Kidney (tissue), 14 donors: ENCODE results near the gene DIP2A. TPM values are rescaled to one million over a fixed set of nuclear protein-coding genes. Genes with fewer than 3 reads are reported as not detected.

Source experiments
- DNase-seq, 5 donors: peaks; one replicate each; pipeline ENCODE4 v3.0.0-alpha.2; 2013 to 2020
- FAIRE-seq: peaks from 2 replicates; lab custom pipeline; 2012; peaks lifted over from hg19 to GRCh38; lab: Jason Lieb, UNC
- H3K27ac ChIP-seq, 2 donors: one replicate each; pipeline ENCODE4 v1.7.0; 2013; ENCODE audit warnings: low read depth in 2 of 2, low read length in 2 of 2, inconsistent platforms in 1 of 2
- H3K27me3 ChIP-seq: one replicate; pipeline ENCODE4 v1.7.1; 2013; ENCODE audit warnings: low read length, inconsistent platforms; ENCODE audit not compliant: control insufficient read depth, insufficient read depth
- H3K36me3 ChIP-seq, 3 donors: one replicate each; pipeline versions ENCODE4 v1.7.0 to v1.7.1; 2013; ENCODE audit warnings: low read length in 3 of 3, control low read depth in 1 of 3, inconsistent platforms in 1 of 3; ENCODE audit not compliant: insufficient read depth in 3 of 3, control insufficient read depth in 2 of 3
- H3K4me1 ChIP-seq, 3 donors: one replicate each; pipeline versions ENCODE4 v1.7.0 to v1.7.1; 2013; ENCODE audit warnings: low read length in 3 of 3, inconsistent platforms in 1 of 3, low read depth in 1 of 3; ENCODE audit not compliant: control insufficient read depth in 2 of 3, insufficient read depth in 2 of 3
- H3K4me3 ChIP-seq, 3 donors: one replicate each; pipeline versions ENCODE4 v1.7.0 to v1.8.1; 2013; ENCODE audit warnings: low read length in 3 of 3, control low read depth in 1 of 3, inconsistent platforms in 1 of 3
- H3K9ac ChIP-seq, 3 donors: one replicate each; pipeline versions ENCODE4 v1.7.0 to v1.7.1; 2013; ENCODE audit warnings: low read length in 3 of 3, control low read depth in 1 of 3, inconsistent platforms in 1 of 3
- H3K9me3 ChIP-seq, 3 donors: one replicate each; pipeline versions ENCODE4 v1.7.0 to v1.7.1; 2013; ENCODE audit warnings: low read length in 3 of 3, control low read depth in 1 of 3, inconsistent platforms in 1 of 3; ENCODE audit not compliant: control insufficient read depth in 2 of 3, insufficient read depth in 1 of 3
- intact Hi-C: fragments of 100-400 bp; cut with DNase I; formaldehyde crosslinking; loops from one replicate; pipeline ENCODE4 v1.11.1; 2022
- polyA plus RNA-seq: library from polyadenylated mRNA; stranded (reverse); fragments of 350-450 nt; fragmentation: Illumina TruSeq; extraction: RNeasy Lipid Tissue Mini Kit (QIAGEN cat#74804); gene quantifications from one replicate; pipeline ENCODE4 v1.2.3, GENCODE V29; 2014; ENCODE audit warnings: low read depth, low replicate concordance; ENCODE audit not compliant: insufficient read depth
- total RNA-seq: library from RNA; stranded (reverse); fragmentation: NEBNext Ultra II Directional; extraction: Animal tissue kit (Norgen Biotek cat#: 25700); gene quantifications from one replicate; pipeline ENCODE4 v1.2.1, GENCODE V29; 2021
- TF ChIP-seq, protein P1 (sequence below): IDR thresholded peaks from 3 replicates; pipeline ENCODE4 v1.5.1; 2012; ENCODE audit warnings: mild to moderate bottlenecking, moderate library complexity, borderline replicate concordance; ENCODE audit not compliant: insufficient read depth; ENCODE audit errors: extremely low read depth
- donor health status: control.
- donor health status: control.
- donor health status: control.
- donor health status: control.
- donor health status: control.
- donor health status: DM: yes; HTN: yes; CAD: no.
- donor health status: Normal renal cell carcinoma (clear cell type).

DIP2A gene
- total and polyA plus RNA-seq, 2 donors from 2014 or later: 8.7 to 36.5 TPM

- FAIRE-seq (no peak), DNase-seq (no peak)
- Histone ChIP-seq H3K36me3 (peaks cover 0 to 3% (median 0%) of the 10 kb centered on the region in 3 donors), H3K9ac (no peak overlapping the region), H3K27me3 (no peaks in the 10 kb centered on the region), H3K4me1 (no peaks in the 10 kb centered on the region), H3K27ac (no peak overlapping the region), H3K4me3 (no peak overlapping the region), H3K9me3 (peaks cover 0 to 43% (median 1%) of the 10 kb centered on the region in 3 donors)
- TF ChIP-seq, protein P1, sequence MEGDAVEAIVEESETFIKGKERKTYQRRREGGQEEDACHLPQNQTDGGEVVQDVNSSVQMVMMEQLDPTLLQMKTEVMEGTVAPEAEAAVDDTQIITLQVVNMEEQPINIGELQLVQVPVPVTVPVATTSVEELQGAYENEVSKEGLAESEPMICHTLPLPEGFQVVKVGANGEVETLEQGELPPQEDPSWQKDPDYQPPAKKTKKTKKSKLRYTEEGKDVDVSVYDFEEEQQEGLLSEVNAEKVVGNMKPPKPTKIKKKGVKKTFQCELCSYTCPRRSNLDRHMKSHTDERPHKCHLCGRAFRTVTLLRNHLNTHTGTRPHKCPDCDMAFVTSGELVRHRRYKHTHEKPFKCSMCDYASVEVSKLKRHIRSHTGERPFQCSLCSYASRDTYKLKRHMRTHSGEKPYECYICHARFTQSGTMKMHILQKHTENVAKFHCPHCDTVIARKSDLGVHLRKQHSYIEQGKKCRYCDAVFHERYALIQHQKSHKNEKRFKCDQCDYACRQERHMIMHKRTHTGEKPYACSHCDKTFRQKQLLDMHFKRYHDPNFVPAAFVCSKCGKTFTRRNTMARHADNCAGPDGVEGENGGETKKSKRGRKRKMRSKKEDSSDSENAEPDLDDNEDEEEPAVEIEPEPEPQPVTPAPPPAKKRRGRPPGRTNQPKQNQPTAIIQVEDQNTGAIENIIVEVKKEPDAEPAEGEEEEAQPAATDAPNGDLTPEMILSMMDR: no peak
- intact Hi-C loops: no loop called here
Observed at GRCh38 chr21:46581780-46582307, 123.2 kb downstream of the DIP2A start.

DNA sequence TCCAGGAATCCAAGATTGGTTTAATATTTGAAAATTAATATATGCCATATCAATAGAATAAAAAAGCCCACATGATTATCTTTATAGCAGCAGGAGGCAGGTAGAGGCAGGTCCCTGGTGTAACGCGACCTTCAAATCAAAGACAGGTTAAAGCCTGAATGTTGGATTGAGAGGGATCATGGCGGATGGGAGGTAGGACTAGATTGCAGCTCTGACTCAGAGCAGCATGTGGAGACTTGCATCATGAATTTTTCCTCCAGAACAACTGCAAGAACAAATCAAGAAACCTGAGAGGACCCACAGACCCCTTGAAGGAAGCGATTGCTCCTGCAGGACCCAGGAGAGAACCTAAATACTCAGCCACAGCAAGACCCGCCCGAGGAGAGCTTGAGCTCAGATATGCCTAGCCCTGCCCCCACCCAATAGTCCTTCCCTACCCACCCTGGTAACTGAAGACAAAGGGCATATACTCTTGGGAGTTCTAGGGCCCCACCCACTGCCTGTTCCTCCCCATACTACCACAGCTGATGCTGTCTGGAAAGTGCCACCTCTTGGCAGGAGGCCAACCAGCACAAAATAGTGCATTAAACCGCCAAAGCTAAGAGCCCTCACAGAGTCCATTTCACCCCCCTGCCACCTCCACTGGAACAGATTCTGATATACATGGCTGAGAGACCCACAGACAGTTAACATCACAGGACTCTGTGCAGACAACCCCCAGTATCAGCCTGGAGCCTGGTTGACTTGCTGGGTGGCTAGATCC is 126.7 kb downstream of the DIP2A start:
- no peak for FAIRE-seq
- TF ChIP-seq, protein P1: no peak
- intact Hi-C loops: no loop called here
- H3K36me3 ChIP-seq: peaks cover 0 to 3% (median 0%) of the 10 kb centered on the region in 3 donors
- H3K27me3 ChIP-seq: no peaks in the 10 kb centered on the region
- H3K9ac ChIP-seq: no peak overlapping the region
- H3K27ac ChIP-seq: no peak overlapping the region
- no peak overlapping the region for H3K4me3 ChIP-seq
- no peaks in the 10 kb centered on the region for H3K4me1 ChIP-seq
- peaks cover 0 to 34% (median under 1%) of the 10 kb centered on the region in 3 donors for H3K9me3 ChIP-seq
- no peak for DNase-seq

DNA sequence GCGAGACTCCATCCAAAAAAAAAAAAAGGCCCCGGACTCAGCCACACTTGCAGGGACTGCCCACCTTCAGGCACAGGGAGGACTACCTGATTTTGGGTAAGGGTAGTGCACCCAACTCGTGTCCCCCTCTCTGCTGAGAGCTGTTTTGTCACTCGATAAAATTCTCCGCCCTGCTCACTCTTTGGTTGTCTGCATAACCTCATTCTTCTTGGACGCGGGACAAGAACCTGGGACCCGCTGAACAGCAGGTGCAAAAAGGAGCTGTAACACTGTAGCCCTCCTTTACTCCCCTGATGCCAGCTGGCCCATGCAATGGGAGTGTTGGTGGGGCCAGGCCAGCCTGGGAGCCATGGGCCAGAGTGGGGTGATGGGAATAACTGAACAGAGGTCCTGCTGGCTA is 135.6 kb downstream of the DIP2A start:
- Histone ChIP-seq H3K9ac (no peak overlapping the region), H3K27ac (no peak overlapping the region), H3K4me3 (no peak overlapping the region), H3K36me3 (no peaks in the 10 kb centered on the region), H3K9me3 (peaks cover 0 to 22% (median 0%) of the 10 kb centered on the region in 3 donors), H3K4me1 (peaks cover 0 to 6% (median 0%) of the 10 kb centered on the region in 3 donors), H3K27me3 (no peaks in the 10 kb centered on the region)
- no peak for DNase-seq
- intact Hi-C loops: no loop called here
- FAIRE-seq: no peak
- TF ChIP-seq, protein P1: no peak
